Erythroblast (primary cell): Measurements from ENCODE around the gene NRK.
"Not testable (repeated sequence)": the region's sequence is repeated elsewhere in the genome, so short reads cannot be mapped to it uniquely, and the experiment has no call there.

ENCODE experiments used
- DNase-seq, 2 experiments: peaks; one replicate each; lab custom pipeline; 2025; lab: John Stamatoyannopoulos, UW
- GATA1 ChIP-seq: IDR thresholded peaks from 2 replicates; pipeline ENCODE4 v1.6.1; 2011; ENCODE audit warnings: low read depth, mild to moderate bottlenecking, control low read depth, low read length, moderate library complexity
- POLR2A ChIP-seq: IDR thresholded peaks from 2 replicates; pipeline ENCODE4 v1.6.1; 2011; ENCODE audit warnings: mild to moderate bottlenecking, low read length

NRK gene

GRCh38 chrX:105973387-105973739 lies 151.0 kb downstream of the NRK start:
- TF ChIP-seq POLR2A (no peak), GATA1 (no peak)
- DNase-seq = no peak

- DNase-seq = no peak
- TF ChIP-seq GATA1 (no peak), POLR2A (no peak)
These were observed 153.0 kb downstream of the NRK start for GRCh38 chrX:105975382-105975781.

- no peak for DNase-seq
- TF ChIP-seq GATA1 (no peak), POLR2A (no peak)
These were observed 159.6 kb downstream of the NRK start for GRCh38 chrX:105981772-105982485.

GRCh38 chrX:105988487-105988886 lies 166.1 kb downstream of the NRK start:
- not testable (repeated sequence) for DNase-seq

GRCh38 chrX:105999294-105999693 lies 177.0 kb downstream of the NRK start:
- no peak for DNase-seq
- TF ChIP-seq GATA1 = no peak
- TF ChIP-seq POLR2A = no peak

- no peak for DNase-seq
- TF ChIP-seq POLR2A (no peak), GATA1 (no peak)
These were observed 177.9 kb downstream of the NRK start for GRCh38 chrX:106000203-106000602.

GRCh38 chrX:106000609-106001008 lies 178.3 kb downstream of the NRK start:
- not testable (repeated sequence) for DNase-seq

GRCh38 chrX:106005684-106006083 lies 183.3 kb downstream of the NRK start:
- TF ChIP-seq POLR2A = no peak
- no peak for TF ChIP-seq GATA1
- no peak for DNase-seq

- TF ChIP-seq GATA1 (no peak), POLR2A (no peak)
- no peak for DNase-seq
These were observed 185.5 kb downstream of the NRK start for GRCh38 chrX:106007815-106008214.
